Embryonic facial prominence (tissue), 1 donor: ENCODE data around the gene PRR14L.
"Not testable (repeated sequence)": the region's sequence is repeated elsewhere in the genome, so short reads cannot be mapped to it uniquely, and the experiment has no call there.

Source experiments
- DNase-seq: peaks from one replicate; pipeline ENCODE4 v3.0.0-alpha.2; 2016; ENCODE audit errors: extremely low spot score

PRR14L gene

DNA sequence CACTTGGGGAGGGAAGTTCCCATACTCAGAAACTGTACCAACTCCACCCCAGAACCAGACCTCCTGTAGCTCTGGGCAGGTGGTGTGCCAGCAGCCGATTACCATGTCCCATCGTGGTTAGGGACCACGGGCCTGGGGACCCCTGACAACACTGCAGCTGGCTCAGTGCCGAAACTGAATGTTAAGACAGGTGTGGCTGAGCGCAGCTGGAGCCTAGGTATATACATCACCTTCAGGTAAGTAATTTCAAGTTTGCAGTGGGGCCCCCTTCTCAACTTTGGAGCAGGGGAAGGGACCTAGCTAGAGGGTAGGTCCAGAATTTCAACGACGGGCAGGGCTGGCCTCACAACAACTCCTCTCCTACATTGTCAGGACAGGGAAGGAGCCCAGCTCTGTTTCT lies 67.2 kb downstream of the PRR14L start:
- DNase-seq = no peak

DNA sequence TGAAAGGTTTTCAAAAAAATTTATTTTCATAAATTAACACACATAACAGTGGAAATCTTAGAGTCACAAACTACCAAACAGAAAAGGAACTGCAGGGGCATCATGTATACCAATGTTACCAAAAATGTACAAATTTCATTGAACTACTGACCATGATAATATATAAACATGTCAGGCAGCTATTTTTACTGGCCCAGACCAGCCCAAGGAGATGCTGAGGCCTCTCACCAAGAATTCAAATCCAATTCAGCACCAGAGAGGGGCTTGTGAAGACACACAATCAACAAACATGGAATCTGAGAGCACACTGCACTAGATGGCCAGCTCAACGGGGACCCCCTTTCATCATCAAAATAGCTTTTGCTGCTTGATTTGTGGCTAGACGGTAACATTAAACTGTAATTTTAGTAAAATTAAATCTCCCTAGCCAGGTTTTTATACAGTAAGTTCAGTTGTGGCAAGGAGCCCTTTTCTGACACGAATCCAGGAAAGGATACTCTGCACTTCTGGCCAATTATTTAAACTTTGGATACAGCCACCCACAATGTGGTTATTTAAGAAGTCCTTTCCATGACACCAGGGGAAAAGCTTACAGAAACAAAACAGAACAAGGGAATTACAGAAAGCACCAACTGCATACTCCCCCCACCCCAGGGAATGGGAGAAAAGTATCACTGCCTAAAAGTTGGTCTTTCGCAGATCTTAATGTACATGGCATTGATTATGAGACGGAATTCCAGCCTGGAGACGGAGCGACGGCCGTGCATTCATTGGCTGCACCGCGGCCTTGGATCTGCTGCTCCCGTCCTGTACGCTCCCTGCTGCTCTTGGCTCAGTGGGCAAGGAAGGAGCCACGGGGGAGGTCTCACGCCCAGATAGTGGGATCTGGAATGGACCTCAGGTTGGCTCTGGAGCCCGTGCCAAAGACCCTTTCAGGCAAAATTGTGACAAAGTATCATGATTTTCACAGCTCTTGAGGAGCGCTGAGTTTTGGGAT lies 68.3 kb downstream of the PRR14L start:
- DNase-seq = peak; percentile 29

DNA sequence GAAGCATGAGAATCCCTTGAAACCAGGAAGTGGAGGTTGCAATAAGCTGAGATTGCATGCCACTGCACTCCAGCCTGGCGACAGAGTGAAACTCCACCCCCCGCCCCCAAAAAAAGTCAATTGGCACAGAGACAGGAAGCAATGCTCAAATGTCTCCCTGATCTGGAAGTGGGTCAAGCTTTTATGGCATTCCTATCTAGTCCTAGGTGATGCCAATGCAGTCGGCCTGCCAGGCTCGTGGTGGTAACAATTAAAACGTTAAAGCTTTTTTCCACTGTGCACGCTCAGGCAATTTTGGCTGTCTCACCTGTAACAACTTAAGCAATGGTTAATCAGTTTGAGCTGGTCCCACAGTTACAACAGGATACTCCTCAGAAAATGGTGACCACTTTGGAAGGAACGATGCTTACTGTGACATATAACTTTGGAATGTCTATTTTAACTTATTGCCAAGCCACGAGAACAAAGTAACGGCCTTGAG lies 69.0 kb downstream of the PRR14L start:
- no peak for DNase-seq

DNA sequence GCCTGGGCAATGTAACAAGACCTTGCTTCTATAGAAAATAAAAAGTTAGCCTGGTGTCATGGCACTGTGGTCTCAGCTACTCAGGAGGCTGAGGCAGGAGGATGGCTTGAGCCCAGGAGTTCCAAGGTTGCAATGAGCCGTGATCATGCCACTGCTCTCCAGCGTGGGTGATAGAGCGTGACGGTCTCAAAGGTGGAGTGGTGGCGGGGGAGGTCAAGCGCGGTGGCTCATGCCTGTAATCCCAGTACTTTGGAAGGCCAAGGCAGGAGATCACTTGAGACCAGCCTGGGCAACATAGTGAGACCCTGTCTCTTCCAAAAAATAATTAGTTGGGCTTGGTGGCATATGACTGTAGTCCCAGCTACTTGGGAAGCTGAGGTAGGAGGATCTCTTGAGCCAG lies 71.2 kb downstream of the PRR14L start:
- no peak for DNase-seq

DNA sequence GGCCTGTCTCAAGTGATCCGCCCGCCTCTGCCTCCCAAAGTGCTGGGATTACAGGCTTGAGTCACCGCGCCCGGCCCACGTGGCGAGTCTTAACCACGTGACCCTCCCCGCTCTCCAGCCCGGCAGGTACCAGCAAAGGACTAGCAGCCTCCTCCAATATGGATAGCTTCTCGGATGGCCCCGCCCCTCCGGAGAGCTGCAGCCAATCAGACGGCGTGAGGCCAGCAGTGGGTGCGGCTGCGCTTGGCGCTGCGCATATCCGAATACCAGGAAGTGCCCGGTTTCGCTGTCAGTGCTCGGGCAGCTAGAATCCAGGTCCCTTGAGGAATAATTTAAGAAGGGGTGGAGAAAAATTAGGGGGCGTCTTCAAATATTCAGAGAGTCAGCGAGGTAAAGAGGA lies 73.2 kb downstream of the PRR14L start:
- peak; percentile 59 for DNase-seq

DNA sequence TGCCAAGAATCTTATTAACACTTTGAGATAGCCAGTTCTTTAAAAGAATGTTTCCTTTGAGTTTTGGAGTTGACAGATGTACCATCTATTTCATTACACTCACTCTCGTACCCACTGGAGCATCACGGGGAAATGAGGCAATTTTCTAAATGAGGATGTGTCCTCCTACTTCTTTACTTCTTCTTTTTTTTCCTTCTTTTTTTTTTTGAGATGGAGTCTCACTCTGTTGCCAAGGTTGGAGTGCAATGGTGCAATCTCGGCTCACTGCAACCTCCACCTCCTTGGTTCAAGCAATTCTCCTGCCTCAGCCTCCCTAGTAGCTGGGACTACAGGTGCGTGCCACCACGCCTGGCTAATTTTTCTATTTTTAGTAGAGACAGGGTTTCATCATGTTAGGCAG lies 75.7 kb downstream of the PRR14L start:
- DNase-seq = not testable (repeated sequence)

DNA sequence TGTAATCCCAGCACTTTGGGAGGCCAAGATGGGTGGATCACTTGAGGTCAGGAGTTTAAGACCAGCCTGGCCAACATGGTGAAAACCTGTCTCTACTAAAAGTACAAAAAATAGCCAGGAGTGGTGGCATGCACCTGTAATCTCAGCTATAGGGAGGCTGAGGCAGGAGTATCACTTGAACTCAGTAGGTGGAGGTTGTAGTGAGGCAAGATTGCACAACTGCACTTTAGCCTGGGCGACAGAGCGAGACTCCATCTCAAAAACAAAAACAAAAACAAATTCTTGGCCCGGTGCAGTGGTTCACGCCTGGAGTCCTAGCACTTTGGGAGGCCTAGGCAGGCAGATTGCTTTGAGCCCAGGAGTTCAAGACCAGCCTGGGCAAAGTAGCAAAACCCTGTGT lies 81.1 kb downstream of the PRR14L start:
- not testable (repeated sequence) for DNase-seq

DNA sequence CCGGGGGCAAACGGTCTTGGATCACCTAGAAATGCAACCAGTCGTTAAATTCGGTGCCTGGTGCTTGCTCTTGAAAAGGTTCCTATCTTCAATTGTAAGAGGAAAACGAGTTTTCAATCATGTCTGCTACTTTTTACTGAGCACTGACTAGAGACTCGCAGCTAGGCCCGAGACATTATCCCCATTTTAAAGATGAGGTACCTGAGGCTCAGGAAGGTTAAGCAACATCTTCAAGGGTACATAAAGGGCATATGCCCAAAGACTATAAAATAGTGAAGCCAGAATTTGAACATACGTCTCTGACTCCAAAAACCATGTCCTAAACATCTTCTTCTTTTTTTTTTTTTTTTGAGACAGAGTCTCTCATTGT lies 87.3 kb downstream of the PRR14L start:
- no peak for DNase-seq

DNA sequence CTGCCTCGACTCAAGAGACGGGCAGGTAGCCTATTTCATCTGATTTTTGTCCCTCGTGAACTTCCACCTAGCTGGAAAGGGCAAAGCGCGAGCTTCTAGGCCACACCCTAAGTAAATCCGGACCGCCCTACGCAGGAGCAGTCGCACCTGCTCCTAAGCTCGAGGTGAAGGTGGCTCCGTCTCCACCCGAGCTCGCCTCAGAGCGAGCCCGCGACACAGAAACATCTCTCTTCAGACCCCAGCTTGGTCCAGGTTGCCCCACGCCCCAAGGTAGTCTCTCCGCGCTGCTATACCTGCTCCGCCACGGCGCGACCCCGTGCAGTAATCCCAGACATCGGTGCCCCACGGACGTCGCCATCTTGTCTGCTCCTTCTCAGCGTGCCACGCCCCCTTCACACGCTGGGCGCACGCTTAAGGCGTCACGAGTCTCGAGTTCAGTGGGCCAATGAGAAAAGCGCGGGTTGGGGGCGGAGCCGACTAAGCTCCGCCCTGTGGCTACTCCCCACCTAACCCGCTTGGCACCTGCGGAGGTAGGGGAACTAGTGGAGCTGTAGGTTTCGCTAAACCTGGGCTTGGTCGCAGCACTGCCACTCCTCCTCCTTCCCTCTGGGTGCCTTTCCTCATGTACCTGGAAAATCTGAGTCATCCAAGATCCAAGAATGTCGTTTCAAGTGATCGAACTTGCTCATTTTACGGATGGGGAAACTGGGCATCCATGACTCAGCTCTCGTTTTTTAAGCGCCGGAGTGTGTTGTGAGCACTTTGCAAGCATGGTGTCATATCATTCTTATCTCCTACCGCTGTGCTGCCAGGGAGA lies 87.9 kb downstream of the PRR14L start, which contains the start of gene PISD:
Gene PISD (minus strand): TSS at position 365 of the 817 bp plus-strand sequence. CDS start 7 bp downstream, at position 358.
- peak; percentile 85 for DNase-seq

DNA sequence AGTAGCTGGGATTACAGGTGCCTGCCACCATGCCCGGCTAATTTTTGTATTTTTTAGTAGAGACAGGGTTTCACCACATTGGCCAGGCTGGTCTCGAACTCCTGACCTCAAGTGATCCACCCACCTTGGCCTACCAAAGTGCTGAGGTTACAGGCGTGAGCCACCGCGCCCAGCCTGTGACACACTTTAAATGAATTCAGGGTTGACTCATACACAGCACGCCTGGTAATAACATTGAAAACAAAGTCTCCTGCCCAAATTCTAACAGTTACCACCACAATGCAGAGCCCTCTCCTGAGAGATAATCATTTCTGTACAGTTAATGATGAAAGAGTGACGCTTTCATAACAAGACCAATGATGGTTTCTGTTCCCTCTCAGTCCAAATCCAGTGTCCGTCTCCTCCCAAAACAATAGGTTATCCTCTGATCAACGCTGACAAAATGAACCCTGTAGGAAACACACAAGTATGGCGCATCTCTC lies 89.0 kb downstream of the PRR14L start:
- DNase-seq = not testable (repeated sequence)

DNA sequence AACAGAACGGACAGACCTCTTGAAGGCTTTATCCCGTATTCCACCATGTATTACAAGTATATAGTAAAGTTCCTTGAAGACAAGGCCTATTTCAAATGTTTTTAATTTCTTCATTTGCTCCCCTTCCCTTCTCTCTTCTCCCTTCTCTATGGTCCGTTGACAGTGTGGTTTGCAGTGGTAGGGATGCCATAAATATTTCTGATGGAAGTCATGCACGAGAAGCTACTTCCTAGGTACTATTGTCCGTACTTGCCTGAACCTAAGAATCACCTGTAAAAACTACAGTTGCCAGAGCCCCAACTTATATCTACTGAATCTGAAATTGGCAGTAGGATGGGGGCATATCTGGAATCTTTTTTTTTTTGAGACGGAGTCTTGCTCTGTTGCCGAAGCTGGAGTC lies 90.7 kb downstream of the PRR14L start:
- no peak for DNase-seq

DNA sequence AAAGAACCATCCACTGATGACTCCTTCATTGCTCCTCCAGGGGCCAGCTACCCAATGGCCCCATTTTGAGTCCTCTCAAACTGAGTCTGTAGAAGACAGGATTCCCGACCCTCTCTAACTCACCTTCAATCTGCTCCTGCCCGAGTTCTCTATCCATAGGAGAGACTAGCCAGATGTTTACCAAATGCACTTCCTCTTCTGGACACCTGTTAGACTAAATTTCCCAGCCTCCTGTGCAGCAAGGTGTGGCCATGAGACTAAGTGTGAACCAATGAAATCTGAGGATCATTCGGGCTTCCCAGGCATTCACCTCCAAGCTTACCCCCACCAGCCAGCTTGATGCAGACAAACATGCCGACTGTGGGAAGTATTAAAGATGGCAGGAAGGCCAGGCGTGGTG lies 95.5 kb downstream of the PRR14L start:
- no peak for DNase-seq

DNA sequence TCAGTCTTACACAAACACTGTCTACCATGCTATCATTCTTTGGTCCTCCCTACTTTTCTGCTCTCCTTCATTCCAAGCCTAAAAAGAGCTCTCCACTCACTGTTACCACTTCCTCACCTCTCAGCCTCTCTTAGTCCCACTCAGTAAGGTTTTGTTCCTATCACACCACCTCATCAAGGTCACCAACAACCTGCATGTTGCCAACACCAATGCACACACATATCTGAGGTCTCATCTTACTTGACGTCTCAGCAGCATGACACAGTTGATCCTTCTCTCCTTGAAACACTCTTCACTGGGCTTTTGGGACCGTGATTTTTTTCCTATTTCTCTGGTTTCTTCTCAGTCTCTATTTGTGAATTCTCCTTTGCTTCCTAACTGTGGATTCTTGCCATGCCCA lies 96.0 kb downstream of the PRR14L start:
- no peak for DNase-seq

DNA sequence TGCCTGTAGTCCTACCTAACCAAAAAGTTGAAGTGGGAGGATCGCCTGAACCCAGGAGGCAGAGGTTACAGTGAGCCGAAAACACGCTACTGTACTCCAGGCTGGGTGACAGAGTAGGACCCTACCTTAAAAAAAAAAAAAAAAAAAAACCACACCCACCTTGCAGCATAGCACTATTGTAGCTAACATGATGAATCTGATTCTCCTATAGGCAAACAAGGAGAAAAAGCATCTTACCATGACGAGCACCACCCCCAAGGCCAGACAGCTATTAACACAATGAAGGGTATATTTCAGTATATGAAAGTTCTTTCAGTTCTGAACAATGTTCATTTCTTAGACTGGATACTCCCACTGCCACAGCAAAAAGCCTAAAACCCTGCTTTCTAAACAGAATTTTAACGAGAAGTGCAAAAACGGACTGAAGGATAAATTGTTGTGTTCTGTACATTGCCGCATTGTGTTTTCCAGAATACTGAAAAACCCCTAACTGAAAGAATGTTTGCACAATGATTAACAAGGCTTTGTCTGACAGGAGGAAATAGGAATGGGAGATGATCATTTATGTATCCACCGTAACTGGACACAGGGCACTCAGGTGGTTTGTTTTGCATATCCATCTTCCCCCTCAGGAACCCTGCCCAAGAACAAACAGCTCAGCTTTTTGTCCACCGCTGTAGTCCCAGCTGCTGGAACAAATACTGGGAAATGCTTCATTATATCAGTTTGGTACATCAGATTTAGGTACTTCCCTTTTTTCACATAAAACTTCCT lies 96.8 kb downstream of the PRR14L start:
- no peak for DNase-seq

DNA sequence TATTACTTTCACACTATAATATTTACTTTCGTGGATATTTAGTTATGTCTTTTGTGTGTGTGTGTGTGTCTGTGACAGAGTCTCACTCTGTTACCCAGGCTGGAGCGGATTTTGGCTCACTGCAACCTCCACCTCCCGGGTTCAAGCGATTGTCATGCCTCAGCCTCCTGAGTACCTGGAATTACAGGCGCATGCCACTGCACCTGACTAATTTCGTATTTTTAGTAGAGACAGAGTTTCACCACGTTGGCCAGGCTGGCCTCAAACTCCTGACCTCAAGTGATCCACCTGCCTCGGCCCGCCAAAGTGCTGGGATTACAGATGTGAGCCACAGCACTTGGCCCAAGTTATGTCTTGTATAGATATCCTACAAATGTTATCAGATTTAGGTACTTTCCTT lies 97.8 kb downstream of the PRR14L start:
- no peak for DNase-seq

DNA sequence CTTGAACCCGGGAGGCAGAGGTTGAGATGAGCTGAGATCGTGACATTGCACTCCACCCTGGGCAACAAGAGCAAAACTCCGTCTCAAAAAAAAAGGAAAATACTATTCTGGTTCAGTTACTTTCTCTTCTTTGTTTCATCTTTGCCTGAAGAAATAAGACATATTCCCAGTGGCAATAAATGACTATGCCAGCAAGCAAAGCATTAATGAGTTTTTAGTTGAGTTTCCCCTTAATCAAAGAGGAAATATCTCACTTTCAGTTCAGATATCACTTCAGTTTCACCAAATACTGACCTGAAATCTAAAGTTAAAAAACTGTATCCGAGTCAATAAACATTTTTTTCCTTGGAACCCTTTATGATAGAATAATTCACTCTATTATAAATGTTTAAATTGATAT lies 98.3 kb downstream of the PRR14L start:
- no peak for DNase-seq

DNA sequence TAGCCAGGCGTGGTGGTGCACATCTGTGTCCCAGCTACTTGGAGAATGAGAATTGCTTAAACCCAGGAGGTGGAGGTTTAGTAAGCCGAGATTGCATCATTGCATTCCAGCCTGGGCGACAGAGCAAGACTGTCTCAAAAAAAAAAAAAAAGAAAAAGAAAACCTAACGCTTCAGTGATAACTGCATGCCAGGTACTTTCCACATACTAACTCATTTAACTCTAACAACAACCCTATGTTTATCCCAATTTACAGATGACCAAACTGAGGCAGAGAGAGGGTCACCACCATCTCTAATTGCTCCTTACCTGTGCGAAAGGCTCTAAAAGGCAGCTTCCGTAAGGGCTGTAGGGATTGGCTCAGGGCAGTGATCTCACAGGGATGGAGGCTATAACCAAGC lies 99.5 kb downstream of the PRR14L start:
- DNase-seq = no peak

DNA sequence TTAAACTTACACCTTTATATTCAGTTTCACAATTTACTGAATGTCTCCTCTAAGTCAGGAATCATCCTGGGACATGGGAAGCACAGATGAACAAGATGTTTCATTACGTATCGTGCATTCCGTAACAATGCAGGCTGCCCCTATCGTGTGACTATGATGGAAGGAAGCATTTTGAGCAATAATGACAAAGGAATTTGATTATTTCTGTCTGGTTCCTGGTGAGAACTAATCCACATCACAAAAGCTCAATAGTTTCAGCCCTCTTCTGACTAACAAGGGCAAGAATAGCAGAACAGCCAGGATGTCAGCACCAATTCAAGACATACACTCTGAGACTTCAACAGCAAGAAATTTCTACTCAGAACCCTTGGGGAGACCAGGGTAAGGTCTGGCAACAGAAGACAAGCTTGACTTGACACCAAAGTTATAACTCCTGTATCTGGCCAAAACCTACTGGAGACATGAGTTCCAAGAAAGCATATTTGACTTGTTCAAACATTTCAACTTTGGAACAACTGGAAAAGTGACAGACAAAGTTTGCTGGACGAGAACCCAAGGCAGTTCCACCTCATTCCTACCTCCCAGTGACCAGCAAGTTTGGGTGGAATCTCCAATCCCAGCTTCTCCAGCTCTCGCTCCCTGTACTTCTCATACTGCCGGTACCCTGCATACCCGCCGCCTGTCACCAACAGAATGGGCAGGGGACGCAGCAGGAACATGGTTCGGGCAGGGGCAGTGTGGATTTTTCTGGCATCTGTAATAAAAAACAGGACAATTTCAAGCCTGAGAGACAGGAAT lies 102.2 kb downstream of the PRR14L start:
- DNase-seq = no peak

DNA sequence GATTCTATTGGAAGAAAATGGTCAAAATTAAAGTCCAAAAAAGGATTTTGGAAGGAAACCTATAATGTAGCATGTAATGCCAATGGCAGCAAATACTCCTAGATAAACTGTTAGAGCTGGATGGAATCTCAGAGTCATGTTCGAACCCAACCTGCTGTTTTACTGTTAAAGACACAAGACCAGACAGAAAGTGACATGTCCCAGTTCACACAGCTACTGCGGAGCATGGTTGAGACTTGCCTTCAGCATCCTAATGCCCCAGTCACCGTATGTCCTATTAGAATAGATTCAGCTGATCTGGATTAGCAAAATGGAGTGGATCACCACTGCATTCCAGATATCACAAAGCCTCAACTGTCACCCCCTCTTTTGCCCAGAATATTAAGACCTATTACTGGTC lies 102.9 kb downstream of the PRR14L start:
- DNase-seq = no peak

DNA sequence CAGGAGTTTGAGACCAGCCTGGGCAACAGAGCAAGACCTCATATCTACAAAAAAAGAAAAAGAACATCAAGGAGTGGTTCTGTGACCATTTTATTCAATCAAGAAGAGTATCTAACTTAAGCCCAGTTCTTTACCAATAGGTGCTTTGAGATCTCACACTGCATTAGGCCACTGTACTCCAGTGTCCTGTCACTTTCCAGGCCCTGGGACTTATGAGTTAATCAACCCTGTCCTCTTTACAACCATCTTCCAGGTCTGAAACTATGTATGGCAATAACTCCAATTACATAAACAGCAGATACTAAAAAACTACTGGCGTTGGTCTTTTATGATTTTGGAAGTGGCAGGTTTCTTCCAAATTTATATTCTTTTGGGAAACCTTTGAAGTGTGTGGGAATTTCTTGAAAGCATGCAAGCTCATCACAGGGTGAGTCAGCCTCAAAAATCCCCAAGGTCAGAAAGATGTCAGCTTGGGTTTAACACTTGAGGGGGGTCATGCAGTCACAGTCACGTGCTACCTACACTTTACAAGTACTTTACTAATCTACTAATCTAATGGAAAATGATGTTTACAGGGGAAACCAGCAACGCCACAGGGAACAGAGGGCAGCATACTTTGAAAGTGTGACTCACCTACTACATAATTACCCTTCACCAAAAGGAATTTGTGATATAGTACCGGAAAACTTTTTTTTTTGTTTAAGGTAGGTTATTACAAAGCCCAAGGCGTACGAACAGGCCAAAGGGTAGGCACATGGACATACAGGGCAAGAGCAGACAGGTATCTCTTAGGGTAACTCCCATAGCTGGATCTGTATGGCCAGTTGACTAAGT lies 103.5 kb downstream of the PRR14L start:
- DNase-seq = no peak
